ENCODE results near the gene PAPOLG.

DNA sequence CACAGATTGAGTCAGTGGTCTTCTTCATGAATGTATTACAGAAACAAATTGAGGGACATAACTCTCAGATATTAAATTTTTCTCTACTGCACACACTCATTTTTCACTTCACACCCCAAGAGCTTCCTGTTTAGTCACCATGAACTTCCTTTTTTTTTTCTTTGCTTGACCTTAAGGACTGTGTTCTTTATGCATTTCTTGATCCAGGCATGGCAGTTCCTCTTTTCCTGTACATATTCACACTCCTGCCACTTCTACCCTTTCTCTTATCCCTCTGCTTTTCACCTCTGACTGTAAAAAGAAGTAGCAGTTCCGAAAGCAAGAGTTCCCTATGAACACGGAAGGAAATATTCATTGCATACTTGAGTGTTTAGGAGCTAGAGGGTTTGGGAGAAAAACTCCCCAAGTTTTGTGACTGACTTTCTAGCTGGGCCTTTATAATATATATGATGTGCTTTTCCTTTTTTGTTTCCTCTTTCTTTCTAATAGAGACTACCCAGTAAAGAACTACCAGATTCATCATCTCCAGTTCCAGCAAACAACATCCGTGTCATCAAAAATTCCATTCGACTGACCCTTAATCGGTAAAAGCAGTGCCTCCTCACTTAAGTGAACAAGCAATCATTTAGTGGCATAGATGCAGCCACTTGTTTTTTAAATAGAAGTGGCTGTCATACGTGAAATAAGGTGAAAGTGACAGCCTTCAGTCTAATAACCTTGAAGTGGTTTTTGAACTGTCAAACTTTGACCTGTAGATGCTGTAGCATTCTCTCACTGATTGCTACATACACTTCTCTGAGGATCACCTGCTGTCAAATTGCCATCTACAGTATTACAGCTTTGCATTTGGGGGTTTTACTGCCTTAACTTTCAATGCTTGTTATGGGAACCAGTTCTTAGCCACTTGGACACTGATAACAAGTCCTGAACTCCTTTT, 40.8 kb downstream of the PAPOLG start:
- no peak for TF ChIP-seq POLR2A (IDR thresholded peaks at IDR 0.05)
- TF ChIP-seq, protein P1, sequence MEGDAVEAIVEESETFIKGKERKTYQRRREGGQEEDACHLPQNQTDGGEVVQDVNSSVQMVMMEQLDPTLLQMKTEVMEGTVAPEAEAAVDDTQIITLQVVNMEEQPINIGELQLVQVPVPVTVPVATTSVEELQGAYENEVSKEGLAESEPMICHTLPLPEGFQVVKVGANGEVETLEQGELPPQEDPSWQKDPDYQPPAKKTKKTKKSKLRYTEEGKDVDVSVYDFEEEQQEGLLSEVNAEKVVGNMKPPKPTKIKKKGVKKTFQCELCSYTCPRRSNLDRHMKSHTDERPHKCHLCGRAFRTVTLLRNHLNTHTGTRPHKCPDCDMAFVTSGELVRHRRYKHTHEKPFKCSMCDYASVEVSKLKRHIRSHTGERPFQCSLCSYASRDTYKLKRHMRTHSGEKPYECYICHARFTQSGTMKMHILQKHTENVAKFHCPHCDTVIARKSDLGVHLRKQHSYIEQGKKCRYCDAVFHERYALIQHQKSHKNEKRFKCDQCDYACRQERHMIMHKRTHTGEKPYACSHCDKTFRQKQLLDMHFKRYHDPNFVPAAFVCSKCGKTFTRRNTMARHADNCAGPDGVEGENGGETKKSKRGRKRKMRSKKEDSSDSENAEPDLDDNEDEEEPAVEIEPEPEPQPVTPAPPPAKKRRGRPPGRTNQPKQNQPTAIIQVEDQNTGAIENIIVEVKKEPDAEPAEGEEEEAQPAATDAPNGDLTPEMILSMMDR (IDR thresholded peaks at IDR 0.05) = no peak
